RWPE2 (cell line): ENCODE results near the gene MIR17HG.

Source experiments
- ATAC-seq: fragments of 200-7000 bp; cut with Tn5 transposase; 3 replicates; pipeline ENCODE4 v1.9.1; 2021; ENCODE audit warnings: low read depth
- DNase-seq: peaks from one replicate; pipeline ENCODE4 v3.0.0-alpha.2; 2020; ENCODE audit warnings: low spot score
- H3K27ac ChIP-seq: fragments of 450-650 bp; 2 replicates; pipeline ENCODE4 v1.5.1; 2017; ENCODE audit warnings: mild to moderate bottlenecking; ENCODE audit not compliant: poor library complexity, severe bottlenecking
- H3K27me3 ChIP-seq: fragments of 250-450 bp; sonication (Bioruptor Pico); 2 replicates; pipeline ENCODE4 v1.5.1; 2021; ENCODE audit warnings: mild to moderate bottlenecking, moderate library complexity; ENCODE audit not compliant: insufficient read depth, poor library complexity, severe bottlenecking
- H3K36me3 ChIP-seq: fragments of 250-450 bp; sonication (Bioruptor Pico); 2 replicates; pipeline ENCODE4 v1.5.1; 2020; ENCODE audit warnings: low read depth, mild to moderate bottlenecking, moderate library complexity
- H3K4me1 ChIP-seq: fragments of 250-450 bp; sonication (Bioruptor Pico); 2 replicates; pipeline ENCODE4 v1.5.1; 2021; ENCODE audit warnings: mild to moderate bottlenecking, moderate library complexity; ENCODE audit not compliant: insufficient read depth, poor library complexity, severe bottlenecking
- H3K4me3 ChIP-seq: fragments of 250-450 bp; sonication (Bioruptor Pico); 2 replicates; pipeline ENCODE4 v1.5.1; 2021; ENCODE audit warnings: mild to moderate bottlenecking, moderate library complexity; ENCODE audit not compliant: severe bottlenecking
- H3K9me3 ChIP-seq: fragments of 250-450 bp; sonication (Bioruptor Pico); 2 replicates; pipeline ENCODE4 v1.5.1; 2021; ENCODE audit warnings: mild to moderate bottlenecking, moderate library complexity; ENCODE audit not compliant: severe bottlenecking
- TF ChIP-seq, protein P1 (sequence below): fragments of 450-650 bp; IDR thresholded peaks from one replicate; pipeline ENCODE4 v1.5.1; 2017; ENCODE audit warnings: mild to moderate bottlenecking, moderate library complexity; ENCODE audit not compliant: poor library complexity, severe bottlenecking

MIR17HG gene

DNA sequence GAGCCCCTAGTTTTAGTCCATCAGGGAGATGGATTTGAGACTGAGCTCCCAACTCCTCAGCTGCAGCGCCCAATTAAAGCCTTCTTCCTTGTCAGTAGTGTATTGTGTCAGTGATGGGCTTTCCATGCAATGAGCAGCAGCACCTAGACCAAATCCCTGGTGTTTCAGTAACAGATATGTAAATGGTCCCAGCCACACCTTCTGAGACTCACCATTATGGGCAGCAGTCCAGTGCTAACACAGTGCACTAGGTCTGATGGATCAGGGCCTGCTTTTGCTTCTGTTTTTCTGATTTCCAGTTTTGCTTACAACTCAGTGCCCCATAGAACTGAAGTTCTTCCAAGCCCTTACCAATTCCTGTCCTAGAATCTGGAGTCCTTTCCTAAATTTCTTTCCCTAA lies 41.8 kb upstream of the MIR17HG start:
- Histone ChIP-seq H3K4me1 (no peaks in the 10 kb centered on the region), H3K27me3 (no peaks in the 10 kb centered on the region), H3K27ac (no peak overlapping the region), H3K36me3 (no peaks in the 10 kb centered on the region), H3K4me3 (no peak overlapping the region), H3K9me3 (no peaks in the 10 kb centered on the region)
- no peak for DNase-seq
- TF ChIP-seq, protein P1, sequence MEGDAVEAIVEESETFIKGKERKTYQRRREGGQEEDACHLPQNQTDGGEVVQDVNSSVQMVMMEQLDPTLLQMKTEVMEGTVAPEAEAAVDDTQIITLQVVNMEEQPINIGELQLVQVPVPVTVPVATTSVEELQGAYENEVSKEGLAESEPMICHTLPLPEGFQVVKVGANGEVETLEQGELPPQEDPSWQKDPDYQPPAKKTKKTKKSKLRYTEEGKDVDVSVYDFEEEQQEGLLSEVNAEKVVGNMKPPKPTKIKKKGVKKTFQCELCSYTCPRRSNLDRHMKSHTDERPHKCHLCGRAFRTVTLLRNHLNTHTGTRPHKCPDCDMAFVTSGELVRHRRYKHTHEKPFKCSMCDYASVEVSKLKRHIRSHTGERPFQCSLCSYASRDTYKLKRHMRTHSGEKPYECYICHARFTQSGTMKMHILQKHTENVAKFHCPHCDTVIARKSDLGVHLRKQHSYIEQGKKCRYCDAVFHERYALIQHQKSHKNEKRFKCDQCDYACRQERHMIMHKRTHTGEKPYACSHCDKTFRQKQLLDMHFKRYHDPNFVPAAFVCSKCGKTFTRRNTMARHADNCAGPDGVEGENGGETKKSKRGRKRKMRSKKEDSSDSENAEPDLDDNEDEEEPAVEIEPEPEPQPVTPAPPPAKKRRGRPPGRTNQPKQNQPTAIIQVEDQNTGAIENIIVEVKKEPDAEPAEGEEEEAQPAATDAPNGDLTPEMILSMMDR = no peak
- no peak for ATAC-seq

GRCh38 chr13:91307887-91308286 lies 39.6 kb upstream of the MIR17HG start:
- no peak overlapping the region for H3K4me3 ChIP-seq
- no peak for ATAC-seq
- DNase-seq = no peak
- H3K27ac ChIP-seq = no peak overlapping the region
- no peaks in the 10 kb centered on the region for H3K36me3 ChIP-seq
- no peaks in the 10 kb centered on the region for H3K27me3 ChIP-seq
- H3K9me3 ChIP-seq = no peaks in the 10 kb centered on the region
- H3K4me1 ChIP-seq = no peaks in the 10 kb centered on the region
- TF ChIP-seq, protein P1 = no peak

DNA sequence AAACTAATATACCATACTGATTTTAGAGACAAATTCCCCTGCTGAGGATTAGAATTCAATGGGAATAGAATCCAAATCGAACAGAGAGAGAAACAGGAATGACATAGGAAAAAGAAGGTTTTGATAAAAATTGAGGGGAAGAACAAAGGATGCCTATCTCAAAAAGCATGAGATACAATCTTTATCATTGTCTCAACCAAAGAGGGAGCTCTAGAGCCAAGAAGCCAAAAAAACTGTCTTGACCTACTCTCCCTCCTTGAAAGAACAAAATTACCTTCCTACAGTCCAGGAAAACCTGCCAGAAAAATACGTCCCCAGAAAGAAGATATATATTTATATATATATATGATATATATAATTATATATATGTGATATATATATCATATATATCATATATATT lies 39.2 kb upstream of the MIR17HG start:
- TF ChIP-seq, protein P1 = no peak
- Histone ChIP-seq H3K27ac (no peak overlapping the region), H3K27me3 (peaks cover 3% of the 10 kb centered on the region), H3K4me3 (no peak overlapping the region), H3K36me3 (no peaks in the 10 kb centered on the region), H3K4me1 (no peaks in the 10 kb centered on the region), H3K9me3 (no peaks in the 10 kb centered on the region)
- ATAC-seq (no peak), DNase-seq (no peak)

GRCh38 chr13:91311491-91311890 lies 36.0 kb upstream of the MIR17HG start:
- H3K9me3 ChIP-seq = peaks cover 2% of the 10 kb centered on the region
- ATAC-seq (no peak), DNase-seq (no peak)
- no peak overlapping the region for H3K27ac ChIP-seq
- TF ChIP-seq, protein P1 = no peak
- H3K4me1 ChIP-seq = no peaks in the 10 kb centered on the region
- H3K27me3 ChIP-seq = peaks cover 31% of the 10 kb centered on the region
- H3K36me3 ChIP-seq = no peaks in the 10 kb centered on the region
- no peak overlapping the region for H3K4me3 ChIP-seq

GRCh38 chr13:91312324-91312723 lies 35.2 kb upstream of the MIR17HG start:
- peaks cover 2% of the 10 kb centered on the region for H3K9me3 ChIP-seq
- TF ChIP-seq, protein P1 = no peak
- no peaks in the 10 kb centered on the region for H3K36me3 ChIP-seq
- H3K27me3 ChIP-seq = peaks cover 37% of the 10 kb centered on the region
- no peaks in the 10 kb centered on the region for H3K4me1 ChIP-seq
- no peak for DNase-seq
- no peak for ATAC-seq
- H3K27ac ChIP-seq = no peak overlapping the region
- H3K4me3 ChIP-seq = no peak overlapping the region
